GM21515 (cell line): Measurements from ENCODE around the gene CACNA1E.

Experiments used
- ATAC-seq: cut with Tn5 transposase; IDR thresholded peaks from one replicate; pipeline ENCODE4 v1.9.1; 2021; ENCODE audit not compliant: unreplicated experiment

The CACNA1E gene

DNA sequence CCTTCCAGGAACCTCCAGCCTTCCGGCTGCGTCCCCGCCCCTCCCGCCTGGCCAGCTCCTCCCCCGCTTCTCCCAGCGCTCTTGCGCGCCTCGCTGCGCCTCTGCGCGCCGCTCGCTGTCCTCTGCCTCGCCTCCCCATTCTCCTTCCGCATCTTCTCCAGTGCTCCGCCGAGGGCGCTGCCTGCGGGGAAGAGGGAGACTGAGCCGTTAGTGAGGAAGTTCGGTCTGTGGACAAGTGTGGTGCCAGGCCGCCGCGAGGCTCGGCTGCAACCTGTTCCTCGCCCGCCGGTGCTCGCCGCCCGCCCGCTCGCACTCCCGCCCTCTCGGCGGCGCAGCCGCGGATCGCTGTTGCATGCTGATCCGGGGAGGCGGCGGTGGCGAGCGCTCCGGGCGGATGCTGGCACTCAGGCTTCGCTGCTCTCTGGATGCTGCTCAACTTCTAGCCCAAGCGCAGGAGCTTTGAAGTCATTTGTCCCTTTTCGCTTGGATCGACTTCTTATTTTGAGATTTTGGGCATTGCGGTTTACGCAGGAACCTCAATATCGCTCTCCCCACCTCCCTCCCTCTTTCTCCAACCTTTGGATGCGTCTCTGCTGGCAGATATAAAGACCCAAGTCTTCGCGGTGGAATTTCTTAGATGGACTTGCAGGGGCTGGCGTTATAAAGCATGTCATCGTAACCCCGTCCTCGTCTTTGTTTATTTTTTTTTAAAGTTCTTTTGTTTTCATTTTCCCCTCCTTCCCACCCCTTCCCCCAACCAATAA is 614 bp upstream of the CACNA1E start:
- ATAC-seq: peak; percentile 45

DNA sequence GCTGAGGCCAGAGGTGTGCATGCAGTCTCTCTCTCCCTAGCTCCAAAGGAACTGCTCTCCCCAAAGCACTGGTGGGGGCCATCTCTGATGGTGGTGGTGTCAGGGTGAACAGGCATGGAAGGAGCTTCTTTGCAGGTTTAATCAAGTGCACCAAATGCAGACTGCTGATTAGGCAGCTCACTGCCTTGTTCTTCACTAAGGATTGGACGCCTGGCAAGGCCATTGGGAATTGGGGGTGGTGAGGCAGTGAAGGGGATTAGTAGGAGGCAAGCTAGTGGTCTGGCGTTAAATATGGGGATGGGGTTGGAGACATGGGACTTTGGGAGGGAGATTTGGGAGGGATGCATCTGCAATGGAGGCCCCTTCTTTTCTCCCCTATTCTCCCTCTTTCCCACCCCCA is 1.5 kb downstream of the CACNA1E start:
- ATAC-seq: no peak

DNA sequence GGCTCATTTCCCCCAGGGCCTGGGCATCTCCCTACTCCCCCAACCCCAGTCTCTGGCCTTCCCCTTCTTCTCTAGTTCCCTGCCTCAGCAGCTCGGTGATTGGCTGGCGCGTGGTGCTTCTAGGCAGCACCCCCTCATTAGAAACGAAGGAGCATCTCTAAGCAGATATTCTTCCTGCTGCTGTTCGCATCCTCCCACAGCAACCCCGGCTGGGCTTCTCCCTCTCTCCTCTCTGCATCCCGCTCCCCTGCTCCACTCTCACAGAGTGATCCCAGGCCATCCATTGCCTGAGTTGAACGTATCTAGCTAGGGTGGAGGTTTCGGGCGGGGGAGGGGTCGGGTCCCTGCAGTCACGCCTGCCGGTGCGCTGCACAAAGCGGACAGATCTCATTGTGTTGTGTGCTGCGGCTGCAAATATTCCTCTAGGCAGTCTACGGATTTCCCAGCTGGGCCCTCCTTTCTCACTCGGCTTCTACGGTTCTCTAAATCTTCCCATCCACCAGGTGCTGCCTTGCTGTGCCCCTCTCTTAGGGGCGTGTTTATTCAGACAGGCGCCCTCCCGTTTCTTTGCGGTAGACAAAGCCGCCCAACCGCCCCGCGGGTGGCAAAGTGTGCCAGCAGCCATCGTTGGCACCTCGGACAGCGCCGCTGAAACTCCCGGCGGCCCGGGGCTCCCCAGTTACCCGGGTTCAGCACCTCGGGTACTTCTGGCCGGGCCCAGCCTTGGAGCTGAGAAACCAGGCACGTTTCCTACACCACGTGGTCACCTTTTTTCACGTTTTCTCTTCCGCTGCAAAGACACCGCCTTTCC is 2.2 kb downstream of the CACNA1E start:
- peak; percentile 52 for ATAC-seq

DNA sequence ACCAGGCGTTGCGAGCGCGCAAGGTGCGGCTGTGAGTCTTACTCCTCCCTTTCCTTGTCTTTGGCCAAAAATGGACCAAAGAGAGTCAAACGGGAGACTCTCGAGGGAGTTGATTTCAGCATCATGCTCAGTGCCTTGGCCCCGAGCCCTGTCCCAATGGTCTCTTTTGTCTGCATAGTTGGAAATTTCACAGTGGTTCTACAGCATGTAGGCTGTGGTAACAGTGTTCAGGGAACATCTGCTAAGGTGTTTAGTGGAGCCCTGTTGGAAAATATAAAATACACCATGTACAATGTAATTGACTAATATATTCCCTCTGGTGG is 2.7 kb downstream of the CACNA1E start:
- ATAC-seq: no peak

DNA sequence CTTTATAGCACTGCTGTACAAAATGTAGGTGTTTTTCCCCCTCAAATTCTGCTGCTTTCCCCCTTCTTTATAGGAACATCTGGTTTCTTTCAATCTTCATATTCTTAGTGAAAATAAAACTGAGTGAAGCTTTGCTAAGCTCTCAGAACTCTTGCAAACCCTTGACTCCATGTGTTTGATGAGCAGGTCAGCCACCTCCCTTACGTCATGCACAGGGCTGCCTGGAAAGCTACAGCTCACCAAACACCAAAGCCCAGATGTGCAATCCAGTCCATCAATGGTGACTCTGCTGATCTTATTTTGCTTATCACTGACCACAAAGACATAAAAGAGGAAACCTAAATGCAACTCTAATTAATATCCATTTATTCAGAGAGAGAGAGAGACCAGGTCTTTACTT is 5.5 kb downstream of the CACNA1E start:
- no peak for ATAC-seq

DNA sequence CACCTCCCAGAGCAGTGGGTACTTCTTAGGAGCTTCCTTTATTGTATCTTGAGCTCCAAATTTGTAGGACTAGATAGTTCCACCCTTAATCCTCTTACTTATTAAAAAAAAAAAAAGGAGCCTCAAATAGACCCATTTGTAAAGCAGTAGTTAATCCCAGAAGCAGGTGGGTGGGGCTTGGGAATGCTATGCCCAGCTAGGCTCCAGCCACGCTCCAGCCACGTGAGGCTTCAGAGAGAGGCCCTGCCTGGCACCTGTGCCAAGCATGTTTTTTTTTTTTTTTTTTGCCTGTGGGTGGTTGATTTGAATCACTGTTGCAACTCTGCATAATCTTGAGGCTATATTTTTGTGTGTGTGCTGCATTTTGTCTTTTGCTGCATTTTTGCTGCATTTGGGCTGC is 7.0 kb downstream of the CACNA1E start:
- ATAC-seq: no peak

DNA sequence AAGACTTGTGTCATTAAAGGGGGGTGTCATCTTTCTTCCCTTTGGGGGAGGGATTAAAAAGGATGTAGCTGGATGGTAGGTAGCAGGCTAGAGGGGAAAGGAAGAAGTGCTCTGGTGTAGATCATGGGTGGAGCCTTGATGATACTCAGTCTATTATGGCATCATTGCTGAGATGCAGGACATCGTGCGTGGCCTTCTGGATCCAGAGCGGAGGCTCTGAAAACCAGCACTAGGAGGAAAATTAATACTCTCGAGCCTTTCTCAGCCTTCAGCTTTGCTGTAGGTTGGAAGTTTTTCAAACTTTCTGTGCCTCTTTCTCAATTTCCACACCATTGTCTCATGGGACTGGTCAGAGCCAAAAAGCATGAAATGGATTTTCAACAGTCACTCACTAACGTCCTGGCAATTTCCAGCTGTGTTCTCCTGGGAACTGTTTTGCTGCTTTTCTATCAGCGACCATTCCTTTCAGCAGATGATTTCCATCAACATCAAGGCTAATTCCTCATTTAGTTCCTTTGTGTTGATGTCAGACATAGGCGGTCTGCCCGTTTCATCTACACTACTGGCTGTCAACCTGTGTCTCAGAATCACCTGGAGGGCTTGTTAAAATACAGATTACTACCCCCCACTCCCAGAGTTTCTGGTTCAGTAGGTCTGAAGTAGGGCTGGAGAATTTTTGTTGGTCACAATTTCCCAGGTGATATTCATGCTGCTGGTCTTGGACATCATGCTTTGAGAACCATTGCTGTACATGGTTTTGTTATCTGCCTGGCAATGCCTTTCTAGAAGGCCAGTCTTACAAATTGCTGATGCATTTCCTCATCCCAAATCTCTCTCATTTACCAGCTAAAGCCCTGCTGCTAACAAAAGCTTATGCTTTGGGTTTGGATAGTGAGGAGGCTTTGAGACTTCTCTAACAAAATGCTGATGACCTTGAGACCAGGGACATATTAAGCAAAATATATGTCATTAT is 7.7 kb downstream of the CACNA1E start:
- no peak for ATAC-seq

DNA sequence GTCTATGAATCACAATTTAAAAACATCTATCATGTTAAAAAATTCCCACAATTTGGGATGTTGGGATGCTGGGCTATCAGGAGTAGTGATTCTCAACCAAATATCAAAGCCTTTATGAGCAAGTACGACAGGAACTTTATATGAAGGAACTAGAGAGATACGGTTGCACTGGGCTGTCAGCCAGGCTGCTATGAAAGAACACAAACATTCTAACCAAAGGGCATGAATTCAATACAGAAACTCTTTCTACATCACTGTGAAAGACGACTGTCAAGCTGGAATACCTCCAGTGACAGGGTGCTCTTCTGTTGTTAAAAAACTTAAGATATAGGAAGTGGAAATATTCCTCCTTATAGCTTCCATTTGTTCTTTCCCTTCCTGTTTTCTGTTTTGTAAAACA is 9.8 kb downstream of the CACNA1E start:
- ATAC-seq: no peak

DNA sequence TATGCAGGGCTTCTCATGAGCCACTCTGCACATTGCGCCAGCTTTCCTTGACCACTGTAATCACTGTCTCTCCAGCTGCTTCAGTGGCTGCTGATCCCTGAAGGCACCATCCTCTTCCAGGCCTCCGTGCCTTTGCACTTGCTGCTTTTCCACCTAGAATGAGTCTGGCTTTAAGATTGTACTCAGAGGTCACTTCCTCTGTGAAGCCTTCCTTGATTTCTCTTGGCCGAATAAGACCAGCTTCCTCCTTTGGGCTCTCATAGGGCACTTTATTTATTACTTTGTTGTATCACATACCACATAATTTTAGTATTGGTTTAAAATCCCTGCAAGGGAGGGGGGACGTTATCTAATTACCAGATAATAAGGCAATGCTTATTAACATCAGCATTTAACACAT is 10.6 kb downstream of the CACNA1E start:
- ATAC-seq: no peak

DNA sequence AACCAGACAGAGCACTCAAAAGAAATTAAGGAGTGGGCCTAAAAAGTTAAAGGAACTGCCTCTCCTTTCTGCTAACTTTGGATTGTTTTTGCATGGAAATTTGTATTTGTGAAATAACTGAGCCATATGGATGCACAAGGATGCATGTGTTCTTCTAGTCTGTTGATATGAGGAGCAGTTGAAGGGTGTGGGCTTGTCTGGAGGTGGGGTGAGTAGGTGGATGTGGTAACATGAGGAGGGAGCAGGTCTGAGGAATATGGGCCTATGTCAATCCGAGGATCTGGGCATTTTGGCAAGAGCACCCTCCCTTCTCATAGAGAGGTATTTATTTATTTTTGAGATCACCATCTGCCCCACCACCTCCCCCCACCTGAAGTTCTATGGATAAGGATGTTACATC is 13.4 kb downstream of the CACNA1E start:
- ATAC-seq: no peak

DNA sequence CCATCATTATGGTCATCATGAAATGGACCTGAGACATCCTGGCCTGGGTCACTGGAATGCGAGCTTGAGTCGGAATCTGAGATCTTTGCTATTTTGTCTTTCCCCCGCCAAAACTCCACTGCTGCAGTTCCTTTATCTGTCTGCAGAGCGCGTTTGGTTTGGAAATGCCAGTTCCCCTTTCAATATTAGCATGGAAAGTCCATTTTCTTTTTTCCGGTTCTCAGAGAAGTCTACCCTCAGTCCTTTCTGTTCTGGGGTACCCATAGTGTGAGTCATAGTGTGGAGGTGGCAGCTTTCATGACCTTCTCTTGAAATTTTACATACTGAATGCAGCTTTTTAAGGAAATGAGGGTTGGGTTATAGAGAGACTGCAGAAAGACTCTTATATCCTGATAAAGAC is 14.6 kb downstream of the CACNA1E start:
- no peak for ATAC-seq

DNA sequence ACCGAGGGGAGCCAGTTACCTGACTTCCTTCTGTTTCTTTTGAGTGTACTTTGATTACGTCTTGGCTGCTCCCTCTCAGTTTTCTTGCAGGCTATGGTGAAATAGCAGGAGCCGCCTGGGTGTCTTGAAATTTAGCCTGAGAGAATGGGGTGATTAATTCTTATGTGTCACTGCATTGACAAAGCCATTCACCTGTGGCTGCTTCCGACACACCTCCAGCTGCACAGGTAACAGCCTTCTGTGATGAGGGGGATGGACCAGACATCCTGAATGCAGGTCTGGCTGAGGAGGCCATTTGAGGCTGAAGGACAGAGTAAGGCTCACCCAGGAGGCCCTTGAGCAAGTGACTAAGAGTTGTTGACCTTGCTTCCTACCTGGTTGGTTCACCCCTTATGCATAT is 16.5 kb downstream of the CACNA1E start:
- no peak for ATAC-seq

DNA sequence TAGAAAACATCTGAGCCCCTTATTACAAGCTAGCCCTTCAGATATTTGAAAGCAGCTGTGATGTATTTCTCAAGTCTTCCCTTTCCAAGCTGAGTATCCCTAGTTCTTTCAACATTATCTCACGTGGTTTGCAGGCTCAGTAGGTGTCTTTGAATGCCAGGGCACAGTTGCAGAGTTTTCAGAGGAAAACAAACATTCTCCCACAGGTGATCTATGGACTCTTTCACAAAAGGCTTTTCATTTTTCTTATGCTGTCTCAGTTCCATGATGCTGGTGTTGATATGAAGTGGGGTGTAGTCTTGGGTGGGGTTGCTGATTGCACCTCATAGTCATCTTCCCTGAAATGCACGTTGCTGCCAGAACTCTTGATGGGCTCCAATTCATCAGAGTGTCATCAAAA is 17.3 kb downstream of the CACNA1E start:
- no peak for ATAC-seq

DNA sequence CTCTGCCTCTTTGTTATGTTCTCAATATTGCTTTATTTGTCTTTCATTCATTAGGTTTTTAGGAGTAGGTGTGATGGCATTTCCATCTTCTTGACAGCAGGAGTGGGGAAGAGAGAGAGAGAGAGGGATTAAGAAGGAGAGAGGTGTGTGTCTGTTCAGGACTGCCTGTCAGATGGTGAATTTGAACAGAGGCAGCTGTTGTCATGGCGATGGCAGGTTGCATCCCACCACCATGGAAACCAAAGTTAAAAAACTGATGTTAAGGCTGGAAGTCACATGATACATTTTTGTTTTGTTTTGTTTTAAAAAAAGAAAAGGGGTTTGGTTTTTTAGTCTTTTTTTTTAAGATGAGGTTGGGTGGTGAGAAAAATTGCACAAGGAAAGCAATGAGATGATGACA is 18.3 kb downstream of the CACNA1E start:
- ATAC-seq: no peak

DNA sequence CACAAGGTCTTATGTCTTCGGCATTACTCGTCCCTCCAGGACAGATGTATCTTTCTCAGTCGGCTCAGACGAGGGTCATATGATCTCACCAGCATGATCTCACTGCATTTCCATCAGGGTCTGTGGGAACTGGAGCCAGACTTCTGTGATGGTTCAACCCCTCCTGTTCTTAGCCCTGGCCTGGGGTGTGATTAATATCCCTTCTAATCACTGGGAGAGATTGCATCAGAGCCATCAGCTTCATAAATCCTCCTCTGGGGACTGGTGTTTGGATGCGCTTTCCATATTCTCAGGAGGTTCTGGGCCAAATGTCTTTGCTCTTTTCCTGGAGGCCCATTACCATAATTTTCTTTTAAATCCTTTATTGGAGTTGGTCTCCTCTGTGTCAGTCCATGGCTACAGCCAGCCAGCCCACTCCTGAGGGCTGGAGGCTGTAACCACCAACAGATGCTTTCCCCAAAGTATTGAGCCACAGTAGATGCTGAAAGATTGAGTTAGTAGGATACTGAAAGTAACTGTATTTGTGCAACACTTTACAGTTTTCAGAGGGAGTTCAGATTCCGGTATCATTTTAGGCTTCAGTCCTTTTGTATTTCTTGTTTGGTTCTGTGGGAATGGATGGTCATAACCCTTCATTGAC is 20.0 kb downstream of the CACNA1E start:
- no peak for ATAC-seq

DNA sequence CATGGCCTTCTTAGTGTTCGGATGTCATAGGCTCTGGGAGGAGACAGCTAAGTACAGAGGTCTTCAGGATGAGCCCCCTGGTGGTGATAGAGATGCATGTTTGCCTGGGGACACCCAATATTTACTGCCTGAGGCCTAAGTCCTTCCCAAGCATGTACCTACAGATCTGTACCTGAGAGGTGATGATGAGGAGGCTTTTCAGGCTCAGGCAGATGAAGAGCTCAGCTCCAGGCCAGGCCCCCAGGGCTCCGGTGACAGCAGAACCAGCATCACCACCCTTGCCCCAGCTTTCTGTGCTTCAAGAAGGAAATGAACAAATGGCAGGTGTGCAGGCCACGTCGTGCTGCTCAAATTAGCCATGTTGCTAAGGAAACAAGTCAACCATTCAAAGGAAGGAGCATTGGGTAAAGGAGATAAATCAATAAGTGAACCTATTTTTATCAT is 21.1 kb downstream of the CACNA1E start:
- ATAC-seq: peak; percentile 54

DNA sequence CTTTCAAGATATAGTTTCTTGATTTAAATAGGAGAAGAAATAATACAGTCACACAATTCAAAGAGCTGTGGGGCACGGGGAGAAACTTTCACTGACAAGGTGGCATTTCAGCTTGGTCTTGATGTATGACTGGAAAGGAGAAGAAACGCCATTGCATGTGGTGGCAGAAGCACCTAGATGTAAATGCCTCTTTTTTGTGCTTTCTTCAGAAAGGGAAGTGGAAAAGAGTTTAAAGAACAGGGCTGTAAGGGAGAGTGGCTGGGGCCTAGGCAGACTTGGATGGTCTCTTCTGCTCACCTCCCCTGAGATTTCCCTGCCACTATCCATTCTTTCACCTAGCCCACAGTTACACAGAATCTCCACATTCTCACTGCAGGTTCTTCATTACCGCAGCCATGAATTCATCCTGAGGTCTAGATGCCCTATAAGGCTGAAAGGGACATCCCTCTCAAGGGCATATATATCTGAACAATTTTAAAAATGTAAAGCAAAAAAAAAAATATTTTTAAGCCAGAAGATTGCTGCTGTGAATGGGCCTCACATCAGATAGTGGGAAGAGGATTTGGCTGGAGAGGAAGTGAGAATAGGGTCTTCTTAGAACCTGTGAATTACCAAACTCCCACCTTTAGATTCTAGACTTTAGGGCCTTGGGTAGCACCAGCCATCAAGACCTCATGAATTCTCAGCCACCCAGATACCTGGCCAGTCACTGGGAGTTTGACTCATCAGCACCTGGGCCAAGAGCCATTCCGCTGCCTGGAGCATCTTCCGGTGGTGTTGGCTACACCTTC is 23.4 kb downstream of the CACNA1E start:
- no peak for ATAC-seq

DNA sequence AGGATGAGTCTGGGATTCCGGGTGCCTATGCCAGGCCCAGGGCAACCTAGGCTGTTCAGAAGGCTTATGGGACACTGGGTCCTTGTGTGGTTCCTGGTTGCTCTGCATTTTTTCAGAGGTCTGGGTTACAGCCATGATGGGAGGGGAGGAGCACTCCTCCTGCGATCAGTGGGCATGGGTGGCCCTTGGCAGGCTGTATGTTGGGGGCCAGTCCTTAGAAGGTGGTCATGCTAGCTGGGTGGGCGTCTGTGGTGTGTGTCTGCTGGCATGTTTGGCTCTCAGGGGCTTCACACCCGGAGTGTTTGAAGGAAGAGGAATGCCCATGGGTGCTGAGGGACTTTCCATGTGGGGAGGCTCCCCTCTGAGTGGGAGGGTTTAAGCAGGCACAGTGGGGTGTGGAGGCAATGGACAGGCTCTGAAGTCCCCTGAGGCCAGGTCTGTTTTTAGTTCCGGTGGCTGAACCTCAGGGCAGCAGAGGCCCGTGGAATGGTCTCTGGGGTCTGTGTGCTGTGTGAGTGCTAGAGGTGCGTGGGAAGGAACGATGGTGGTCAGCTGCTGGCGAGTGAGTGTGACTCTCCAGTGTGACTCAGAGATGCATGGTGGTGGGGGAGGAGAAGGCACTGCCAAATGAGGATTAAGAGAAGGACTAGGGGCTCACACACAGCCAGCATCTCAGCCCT is 25.3 kb downstream of the CACNA1E start:
- ATAC-seq: no peak

DNA sequence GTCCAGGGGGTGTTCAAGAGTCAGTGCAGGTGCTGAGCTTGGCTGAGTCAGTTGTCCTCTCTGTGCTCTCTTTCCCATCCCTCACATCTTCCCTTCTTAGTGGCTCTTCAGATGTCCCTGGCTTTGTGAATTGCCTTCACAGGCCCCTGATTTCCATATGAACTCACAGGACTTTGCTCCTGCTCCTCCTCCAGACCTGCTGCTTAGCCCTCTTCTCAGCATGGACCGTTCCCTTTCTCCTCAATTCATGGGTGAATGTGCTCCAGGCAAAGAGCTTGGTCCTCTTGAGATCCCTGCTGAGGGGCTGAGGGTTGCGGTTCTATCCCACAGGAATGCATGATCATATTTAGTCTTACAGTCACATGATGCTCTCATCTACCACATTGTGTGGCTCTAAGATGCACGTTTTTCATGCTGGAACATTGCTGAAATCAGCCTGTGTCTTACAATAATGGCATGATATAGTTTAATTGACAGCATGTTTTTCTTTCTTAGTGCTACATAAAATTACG is 30.5 kb downstream of the CACNA1E start:
- no peak for ATAC-seq
